ENCODE measurements around the gene IQCF6. TPM values are rescaled to one million over a fixed set of nuclear protein-coding genes. Genes with fewer than 3 reads are reported as not detected.

Gene IQCF6
- total RNA-seq, 4 donors from 2014 or later, result not detected

GRCh38 chr3:51739110-51739509 is 39.9 kb downstream of the IQCF6 start:
- ATAC-seq, result no peak
- Histone ChIP-seq H3K4me1 (no peaks in the 10 kb centered on the region), H3K27me3 (peaks cover 50% of the 10 kb centered on the region), H3K27ac (no peak overlapping the region), H3K4me3 (no peak overlapping the region), H3K9me3 (peaks cover 0 to 8% (median 0%) of the 10 kb centered on the region in 3 donors), H3K36me3 (no peaks in the 10 kb centered on the region)
- no peak for TF ChIP-seq POLR2AphosphoS5 (IDR thresholded peaks at IDR 0.05)
- no peak for TF ChIP-seq POLR2A (IDR thresholded peaks at IDR 0.05)
- no peak for TF ChIP-seq CTCF (IDR thresholded peaks at IDR 0.05)
- TF ChIP-seq EP300 (IDR thresholded peaks at IDR 0.05), result no peak
- 51 to 58% methylated on average over 4 of the region's 4 CpGs for WGBS, 2 donors (ENCODE audit: low coverage in 1 of 2)

GRCh38 chr3:51735950-51736349 is 43.1 kb downstream of the IQCF6 start:
- Histone ChIP-seq H3K27me3 (peaks cover 55% of the 10 kb centered on the region), H3K4me3 (no peak overlapping the region), H3K27ac (no peak overlapping the region), H3K9me3 (no peaks in the 10 kb centered on the region), H3K4me1 (no peaks in the 10 kb centered on the region), H3K36me3 (no peaks in the 10 kb centered on the region)
- no peak for ATAC-seq
- 70 to 89% methylated on average over 2 of the region's 2 CpGs for WGBS, 2 donors (ENCODE audit: low coverage in 1 of 2)
- TF ChIP-seq POLR2A (IDR thresholded peaks at IDR 0.05) (no peak), POLR2AphosphoS5 (IDR thresholded peaks at IDR 0.05) (no peak)

- Histone ChIP-seq H3K36me3 (no peaks in the 10 kb centered on the region), H3K27ac (no peak overlapping the region), H3K4me1 (no peaks in the 10 kb centered on the region), H3K27me3 (peaks cover 51% of the 10 kb centered on the region), H3K4me3 (no peak overlapping the region), H3K9me3 (peaks cover 0 to 2% (median 0%) of the 10 kb centered on the region in 3 donors)
- no peak for TF ChIP-seq POLR2AphosphoS5 (IDR thresholded peaks at IDR 0.05)
- no peak for TF ChIP-seq EP300 (IDR thresholded peaks at IDR 0.05)
- no peak for TF ChIP-seq CTCF (IDR thresholded peaks at IDR 0.05)
- no peak for TF ChIP-seq POLR2A (IDR thresholded peaks at IDR 0.05)
- no peak for ATAC-seq
- 21 to 25% methylated on average over 3 of the region's 3 CpGs for WGBS, 2 donors (ENCODE audit: low coverage in 1 of 2)
Measured at GRCh38 chr3:51735039-51735438, 44.0 kb downstream of the IQCF6 start.

- no peaks in the 10 kb centered on the region for H3K4me1 ChIP-seq
- H3K27ac ChIP-seq, result no peak overlapping the region
- 9 to 19% methylated on average over 2 to 3 of the region's 3 CpGs for WGBS, 2 donors (ENCODE audit: low coverage in 1 of 2)
- H3K9me3 ChIP-seq, result peaks cover 0 to 7% (median 0%) of the 10 kb centered on the region in 3 donors
- H3K27me3 ChIP-seq, result peaks cover 46% of the 10 kb centered on the region
- no peak for ATAC-seq
- no peaks in the 10 kb centered on the region for H3K36me3 ChIP-seq
- no peak overlapping the region for H3K4me3 ChIP-seq
- TF ChIP-seq CTCF (IDR thresholded peaks at IDR 0.05) (no peak), EP300 (IDR thresholded peaks at IDR 0.05) (no peak), POLR2AphosphoS5 (IDR thresholded peaks at IDR 0.05) (no peak), POLR2A (IDR thresholded peaks at IDR 0.05) (no peak)
Measured at GRCh38 chr3:51734572-51734907, 44.5 kb downstream of the IQCF6 start.

GRCh38 chr3:51733859-51734571 is 45.0 kb downstream of the IQCF6 start:
- no peaks in the 10 kb centered on the region for H3K4me1 ChIP-seq
- ATAC-seq, result no peak
- 76 to 83% methylated on average over 2 to 4 of the region's 4 CpGs for WGBS, 2 donors (ENCODE audit: low coverage in 1 of 2)

GRCh38 chr3:51729042-51729633 is 49.9 kb downstream of the IQCF6 start:
- TF ChIP-seq EP300 (IDR thresholded peaks at IDR 0.05) (no peak), CTCF (IDR thresholded peaks at IDR 0.05) (no peak), POLR2AphosphoS5 (IDR thresholded peaks at IDR 0.05) (no peak), POLR2A (IDR thresholded peaks at IDR 0.05) (no peak)
- no peaks in the 10 kb centered on the region for H3K36me3 ChIP-seq
- no peak overlapping the region for H3K4me3 ChIP-seq
- peaks cover 0 to 10% (median 0%) of the 10 kb centered on the region in 3 donors for H3K9me3 ChIP-seq
- peaks cover 11% of the 10 kb centered on the region for H3K27me3 ChIP-seq
- no peaks in the 10 kb centered on the region for H3K4me1 ChIP-seq
- no peak for ATAC-seq
- no peak overlapping the region for H3K27ac ChIP-seq

More at GRCh38 chr3:51733859-51734571, 45.0 kb downstream of the IQCF6 start:
- H3K9me3 ChIP-seq, result peaks cover 0 to 10% (median 0%) of the 10 kb centered on the region in 3 donors
- no peaks in the 10 kb centered on the region for H3K36me3 ChIP-seq
- peaks cover 46% of the 10 kb centered on the region for H3K27me3 ChIP-seq
- TF ChIP-seq POLR2AphosphoS5 (IDR thresholded peaks at IDR 0.05), result no peak
- H3K27ac ChIP-seq, result no peak overlapping the region
- H3K4me3 ChIP-seq, result no peak overlapping the region

Data from gastroesophageal sphincter (tissue), 4 donors.